ENCODE results near the gene WDR41. TPM values are rescaled to one million over a fixed set of nuclear protein-coding genes. Genes with fewer than 3 reads are reported as not detected.

WDR41 gene
- total RNA-seq, 1 donor from 2014 or later: 43.2 TPM

Other genes starting within 250 kb of the WDR41 start
- gene OTP, start 146.4 kb upstream of the WDR41 start, total RNA-seq: not detected